NCI-H2171 treated with DMSO at 0.1 percent for 48 hours (cell line): Measurements from ENCODE around the gene DYNC2H1.

Source experiments
- DNase-seq: peaks from one replicate; lab custom pipeline; 2025; lab: John Stamatoyannopoulos, UW

DYNC2H1 gene

GRCh38 chr11:103281301-103281700 lies 172.1 kb downstream of the DYNC2H1 start:
- no peak for DNase-seq

DNA sequence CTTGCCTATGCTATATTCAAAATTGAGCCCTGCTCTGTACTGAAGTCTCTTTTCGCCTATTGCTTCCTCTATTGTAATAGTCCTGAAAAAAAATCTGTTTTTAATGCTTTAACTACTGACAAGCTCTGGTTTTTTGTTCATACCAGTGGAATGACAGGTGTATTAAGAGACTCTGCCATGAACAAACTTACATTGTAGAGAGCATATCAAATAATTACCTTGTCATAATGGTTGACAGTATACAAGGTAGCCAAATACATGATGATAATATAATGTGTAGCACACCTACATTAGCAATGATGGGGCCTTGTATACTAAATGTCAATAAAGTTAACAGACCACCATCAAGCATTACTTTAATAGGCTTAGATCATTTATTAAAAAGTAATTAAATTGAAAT lies 175.0 kb downstream of the DYNC2H1 start:
- no peak for DNase-seq

DNA sequence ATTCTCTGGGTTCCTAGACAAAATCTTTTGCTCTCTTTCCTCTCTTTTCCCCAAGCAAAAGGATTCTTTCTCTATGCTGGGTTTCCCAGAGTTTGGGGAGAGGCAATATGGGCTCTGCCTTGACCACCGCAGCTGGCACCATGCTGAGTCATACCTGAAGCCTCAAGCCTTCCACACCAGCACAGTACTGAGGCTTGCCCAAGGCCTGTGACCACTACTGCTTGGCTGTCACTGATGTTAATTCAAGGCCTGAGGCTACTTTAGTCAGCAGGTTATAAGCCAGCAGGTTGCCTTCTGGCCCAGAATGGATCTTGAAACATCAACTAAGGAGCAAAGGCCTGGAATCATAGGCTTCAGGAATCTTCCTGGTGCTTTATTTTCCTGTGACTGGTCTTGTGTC lies 185.3 kb downstream of the DYNC2H1 start:
- no peak for DNase-seq

- DNase-seq = no peak
These were observed 186.5 kb downstream of the DYNC2H1 start for GRCh38 chr11:103295704-103296103.

- DNase-seq = no peak
These were observed 188.7 kb downstream of the DYNC2H1 start for GRCh38 chr11:103297900-103298299.

DNA sequence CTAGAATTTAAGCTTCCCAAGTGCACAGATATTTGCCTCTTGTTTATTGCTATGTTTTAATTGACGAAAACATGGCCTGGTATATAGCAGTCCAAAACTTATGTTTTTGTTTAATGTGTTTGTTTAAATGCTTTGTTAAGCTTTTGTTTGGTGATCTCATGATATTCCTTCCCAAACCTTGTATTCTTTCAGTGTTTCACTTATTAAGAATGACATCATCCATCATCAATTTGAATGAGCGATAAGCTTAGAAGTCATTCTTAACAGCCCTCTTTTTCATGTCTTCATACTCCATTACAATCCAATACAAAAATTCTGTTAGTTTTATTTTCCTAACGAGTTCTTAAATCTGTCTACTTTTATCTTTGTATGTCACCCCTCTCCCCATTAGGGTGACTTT lies 206.0 kb downstream of the DYNC2H1 start:
- no peak for DNase-seq

DNA sequence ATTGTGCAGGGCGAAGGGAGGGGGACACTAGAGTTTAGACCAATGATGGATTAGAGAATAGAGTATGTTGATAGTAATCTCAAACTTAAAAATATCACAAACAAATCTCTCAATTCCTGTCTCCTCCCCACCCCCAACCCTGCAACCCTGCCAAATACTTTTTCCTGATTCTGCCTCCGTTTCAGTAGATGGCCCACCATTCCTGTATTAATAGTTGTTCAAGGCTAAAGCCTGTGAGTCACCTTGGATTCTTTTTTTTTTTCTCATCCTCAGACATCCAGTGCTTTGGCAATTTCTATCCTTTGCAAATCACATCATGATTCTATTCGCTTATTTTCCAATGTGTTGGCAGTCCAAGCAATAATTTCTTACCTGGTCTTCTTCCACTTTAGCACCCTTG lies 207.9 kb downstream of the DYNC2H1 start:
- no peak for DNase-seq

GRCh38 chr11:103322821-103323220 lies 213.6 kb downstream of the DYNC2H1 start:
- no peak for DNase-seq

DNA sequence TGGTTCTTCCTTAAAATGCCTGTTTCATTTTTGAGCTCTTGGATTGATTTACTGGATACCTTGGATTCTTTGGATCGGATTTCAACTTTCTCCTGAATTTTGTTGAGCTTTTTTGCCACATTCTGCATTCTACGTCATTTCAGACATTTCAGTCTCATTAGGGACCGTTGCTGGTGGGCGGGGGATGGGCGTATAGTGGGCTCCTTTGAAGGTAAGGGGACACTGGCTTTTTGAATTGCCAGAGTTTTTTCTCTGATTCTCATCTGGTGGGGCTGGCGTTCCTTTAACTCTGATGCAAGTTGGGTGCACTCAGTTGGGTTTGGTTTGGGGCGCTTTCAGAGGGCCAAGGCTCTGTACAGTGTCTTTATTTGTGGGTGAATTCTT lies 216.5 kb downstream of the DYNC2H1 start:
- DNase-seq = no peak

- DNase-seq = peak; percentile 53
These were observed 217.0 kb downstream of the DYNC2H1 start for GRCh38 chr11:103326070-103326794.

DNA sequence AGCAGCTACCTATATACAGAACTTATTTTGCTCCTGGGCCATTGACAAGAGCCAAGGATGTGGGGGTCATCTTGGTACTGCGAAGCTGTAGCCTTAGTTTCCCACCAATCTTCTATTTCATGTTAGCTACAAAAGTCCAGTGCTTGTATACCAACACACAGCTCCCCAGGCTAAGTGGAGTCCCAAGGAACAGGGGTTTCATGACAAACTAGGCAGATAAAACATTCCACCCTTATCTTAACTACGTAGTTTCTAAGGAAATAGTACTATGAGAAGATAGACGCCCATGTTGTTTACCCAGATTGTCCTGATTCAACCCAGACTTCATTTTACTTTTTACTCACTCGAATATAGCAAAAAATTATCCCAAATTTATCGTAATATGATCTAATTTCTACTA lies 218.5 kb downstream of the DYNC2H1 start:
- DNase-seq = no peak

- no peak for DNase-seq
These were observed 223.2 kb downstream of the DYNC2H1 start for GRCh38 chr11:103332409-103332808.

DNA sequence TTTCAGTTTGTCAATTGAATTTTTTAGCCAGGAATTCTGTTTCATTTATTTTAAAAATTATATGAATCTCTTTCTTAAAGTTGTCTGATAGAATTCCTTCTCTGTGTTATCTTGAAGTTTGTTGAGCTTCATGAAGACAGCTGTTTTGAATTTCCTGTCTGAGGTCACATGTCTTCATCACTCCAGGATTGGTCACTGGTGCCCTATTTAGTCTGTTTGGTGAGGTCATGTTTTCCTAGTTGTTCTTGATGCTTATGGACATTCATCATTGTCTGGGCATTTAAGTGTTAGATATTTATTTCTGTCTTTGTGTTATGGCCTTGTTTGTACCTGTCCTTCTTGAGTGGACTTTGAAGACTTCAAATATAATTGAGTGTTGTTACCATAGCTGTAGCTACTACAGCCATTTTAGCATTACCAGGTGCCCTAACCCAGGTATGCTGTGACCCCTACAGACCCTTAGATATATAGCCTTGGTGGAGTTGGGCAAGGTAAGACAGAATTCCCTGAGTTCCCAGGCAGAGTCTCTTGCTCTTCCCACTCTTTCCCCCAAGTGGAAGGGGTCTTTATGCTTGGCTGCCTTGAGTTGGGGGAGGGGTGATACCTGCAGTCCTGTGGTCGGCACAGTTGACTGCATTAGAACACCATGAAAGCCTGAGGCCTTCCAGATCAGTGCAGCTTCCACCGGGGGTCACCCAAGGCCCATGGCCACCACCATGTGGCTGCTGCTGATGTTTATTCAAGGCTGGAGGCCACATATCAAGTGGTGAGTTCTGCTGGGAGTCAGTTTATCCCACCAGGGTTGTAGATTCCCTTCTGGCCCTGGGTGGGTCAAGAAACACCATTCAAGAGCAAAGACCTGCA lies 229.6 kb downstream of the DYNC2H1 start:
- no peak for DNase-seq

DNA sequence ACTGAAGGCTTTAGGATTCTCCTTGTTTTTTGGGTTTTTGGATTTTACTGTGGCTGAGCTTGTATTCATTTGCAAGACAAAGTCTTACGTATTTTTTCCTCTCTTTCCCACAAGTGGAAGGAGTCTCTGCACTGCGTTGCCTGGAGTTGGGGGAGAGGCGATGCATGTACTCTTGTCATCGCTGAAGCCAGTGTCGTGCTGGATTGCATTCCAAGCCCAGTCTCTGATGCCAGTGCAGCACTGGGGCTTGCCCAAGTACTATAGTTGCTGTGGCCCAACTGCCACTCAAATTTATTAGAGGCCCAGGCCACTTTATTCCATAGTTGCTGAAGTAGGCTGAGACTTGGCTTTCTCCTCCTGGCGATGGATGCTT lies 230.2 kb downstream of the DYNC2H1 start:
- DNase-seq = no peak

- DNase-seq = no peak
These were observed 231.7 kb downstream of the DYNC2H1 start for GRCh38 chr11:103340956-103341355.

DNA sequence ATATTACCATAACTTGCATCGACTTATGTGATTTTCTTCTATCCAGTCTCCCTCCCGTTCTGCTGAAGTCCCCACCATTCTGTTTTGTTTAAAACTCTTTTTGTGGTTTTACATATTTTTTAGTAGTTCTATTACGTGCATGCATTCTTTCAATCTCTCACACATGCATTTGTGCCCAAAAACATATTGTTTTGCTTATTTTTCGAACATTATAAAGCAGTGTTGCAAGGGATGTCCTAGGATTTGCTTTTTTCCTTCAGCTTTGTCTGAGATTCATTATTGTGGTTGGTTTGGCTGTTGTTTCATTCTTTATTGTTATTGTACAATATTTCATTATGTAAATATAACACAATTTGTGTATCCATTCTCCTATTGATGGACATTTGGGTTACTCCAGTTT lies 235.7 kb downstream of the DYNC2H1 start:
- DNase-seq = no peak

DNA sequence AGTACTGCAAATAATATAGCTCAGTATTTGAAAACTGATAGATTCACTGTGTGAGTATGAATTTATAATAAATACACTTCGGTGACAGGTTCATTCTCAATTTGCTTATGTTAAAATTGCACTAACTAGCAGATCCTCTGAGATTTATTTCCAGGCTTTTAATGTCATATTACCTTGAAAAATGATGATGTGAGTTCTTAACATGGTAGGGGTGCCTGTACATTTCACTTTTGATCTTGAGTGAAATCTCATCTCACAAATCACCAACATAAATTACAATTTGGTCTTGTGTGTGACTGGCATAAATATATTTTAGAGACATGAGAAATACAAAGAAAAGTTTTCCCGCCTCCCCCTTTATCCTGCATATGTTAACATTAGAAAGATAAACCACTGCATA lies 240.4 kb downstream of the DYNC2H1 start:
- DNase-seq = no peak

DNA sequence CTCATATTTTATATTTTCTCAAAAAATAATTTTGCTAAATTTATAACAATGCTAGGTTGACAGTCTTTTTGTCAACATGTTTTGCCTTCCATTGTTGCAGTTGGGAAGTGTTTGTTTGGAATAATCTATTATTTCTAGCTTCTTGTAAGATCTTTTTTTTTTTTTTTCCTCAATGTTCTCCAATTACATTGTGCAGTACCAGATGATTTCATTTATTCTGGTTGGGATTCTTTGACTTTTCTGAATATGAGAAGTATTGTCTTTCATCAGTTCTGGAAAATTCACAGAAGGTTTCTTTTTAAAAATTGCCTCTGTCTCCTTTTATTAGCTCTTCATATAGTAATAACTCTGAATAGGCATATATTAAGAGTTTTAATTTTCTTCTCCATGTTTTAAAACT lies 245.4 kb downstream of the DYNC2H1 start:
- peak; percentile 7 for DNase-seq

GRCh38 chr11:103358251-103358650 lies 249.0 kb downstream of the DYNC2H1 start:
- DNase-seq = no peak

DNA sequence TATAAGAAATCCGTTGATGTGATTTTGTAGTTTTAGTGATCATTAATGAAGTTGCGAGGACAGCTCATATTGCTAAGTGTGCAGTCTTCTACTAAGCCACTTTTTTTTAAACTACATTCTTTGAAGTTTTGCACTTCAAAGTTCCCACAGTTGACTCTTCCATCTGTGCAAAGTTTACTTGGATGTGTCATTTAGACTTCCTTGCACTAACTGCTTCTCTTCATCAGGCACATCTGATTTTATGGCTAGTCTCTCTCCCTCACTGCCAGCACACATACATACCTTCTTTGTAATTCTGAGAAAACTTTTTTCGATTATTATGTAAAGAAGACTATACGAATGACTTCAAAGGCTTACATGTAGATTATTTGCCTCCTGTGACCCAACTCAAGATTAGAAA lies 250.0 kb downstream of the DYNC2H1 start:
- no peak for DNase-seq

GRCh38 chr11:103364687-103365086 lies 255.5 kb downstream of the DYNC2H1 start:
- no peak for DNase-seq

GRCh38 chr11:103367650-103368049 lies 258.4 kb downstream of the DYNC2H1 start:
- DNase-seq = no peak

- DNase-seq = no peak
These were observed 258.9 kb downstream of the DYNC2H1 start for GRCh38 chr11:103368145-103368544.

GRCh38 chr11:103370076-103370475 lies 260.9 kb downstream of the DYNC2H1 start:
- no peak for DNase-seq
